Activated naive CD4-positive, alpha-beta T cell treated with anti-CD3 and anti-CD28 coated beads, Interleukin-2, amount 10 ng/mL, durations not matched to agents 7 days and 5 days (primary cell): ENCODE results near the gene COX6A1.

ENCODE experiments used
- CTCF ChIA-PET: fragments of 350-600 bp; sonication (Branson Sonifier 250); formaldehyde crosslinking; loops from one replicate; lab custom pipeline; 2021; ENCODE audit warnings: antibody characterized with exemption; lab: Charles Lee
- DNase-seq: peaks from one replicate; pipeline ENCODE4 v3.0.0-alpha.2; 2020
- H3K27ac Mint-ChIP-seq: one replicate; pipeline ENCODE4 v1.8.0; 2021; ENCODE audit warnings: mild to moderate bottlenecking, moderate library complexity, mixed read lengths
- H3K27me3 Mint-ChIP-seq: one replicate; pipeline ENCODE4 v1.8.0; 2021; ENCODE audit warnings: mild to moderate bottlenecking, mixed read lengths
- H3K36me3 Mint-ChIP-seq: one replicate; pipeline ENCODE4 v1.8.0; 2021; ENCODE audit warnings: mixed read lengths
- H3K4me1 Mint-ChIP-seq: one replicate; pipeline ENCODE4 v1.8.0; 2021; ENCODE audit warnings: mixed read lengths
- H3K4me3 Mint-ChIP-seq: one replicate; pipeline ENCODE4 v1.8.0; 2021; ENCODE audit warnings: mild to moderate bottlenecking, moderate library complexity, mixed read lengths
- H3K9me3 Mint-ChIP-seq: one replicate; pipeline ENCODE4 v1.8.0; 2021; ENCODE audit warnings: mixed read lengths

COX6A1 gene

DNA sequence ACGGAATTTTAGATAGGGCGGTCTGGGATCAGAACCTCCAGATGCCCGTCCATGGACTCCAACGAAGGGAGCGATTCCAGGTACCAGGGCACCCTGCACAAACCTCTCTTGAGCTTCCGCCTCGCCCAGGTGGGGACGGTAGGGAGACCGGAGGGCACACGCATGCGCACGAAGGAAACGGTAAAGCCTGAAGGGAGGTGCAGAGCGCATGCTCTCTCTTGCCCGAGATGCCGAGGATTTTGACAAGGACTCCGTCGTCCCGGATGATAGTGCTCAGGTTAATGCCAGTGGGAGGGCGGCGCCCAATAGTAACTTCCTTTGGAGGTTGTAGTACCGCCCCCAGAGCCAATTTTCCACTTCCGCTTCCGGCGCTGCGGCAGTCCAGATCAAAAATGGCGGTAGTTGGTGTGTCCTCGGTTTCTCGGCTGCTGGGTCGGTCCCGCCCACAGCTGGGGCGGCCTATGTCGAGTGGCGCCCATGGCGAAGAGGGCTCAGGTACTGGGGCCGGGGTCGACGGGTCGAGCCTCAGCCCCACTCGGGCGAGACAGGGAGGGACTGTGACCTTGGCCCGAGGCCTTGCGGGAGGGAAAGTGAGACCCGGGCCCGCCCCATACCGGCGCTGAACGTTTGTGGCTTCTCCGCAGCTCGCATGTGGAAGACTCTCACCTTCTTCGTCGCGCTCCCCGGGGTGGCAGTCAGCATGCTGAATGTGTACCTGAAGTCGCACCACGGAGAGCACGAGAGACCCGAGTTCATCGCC is at the start of gene COX6A1:
Gene COX6A1 (plus strand): TSS at position 379 of the 760 bp plus-strand sequence. CDS start 14 bp downstream, at position 393.
- CTCF ChIA-PET: interaction anchor here (0.7 to 1.8 kb wide), 8 partner anchors 15 to 1753 kb away, joined by 3 to 7 read pairs (median 4); partner anchors contain the start of genes POP5 and SRSF9
- H3K4me1 Mint-ChIP-seq: peaks cover 34% of the 10 kb centered on the region
- DNase-seq: peak; percentile 99
- H3K27me3 Mint-ChIP-seq: peaks cover 6% of the 10 kb centered on the region
- peak within 1 kb of the TSS; percentile 92 for H3K27ac Mint-ChIP-seq
- H3K9me3 Mint-ChIP-seq: no peaks in the 10 kb centered on the region
- H3K4me3 Mint-ChIP-seq: peak within 1 kb of the TSS; percentile 84
- H3K36me3 Mint-ChIP-seq: peaks cover 18% of the 10 kb centered on the region

DNA sequence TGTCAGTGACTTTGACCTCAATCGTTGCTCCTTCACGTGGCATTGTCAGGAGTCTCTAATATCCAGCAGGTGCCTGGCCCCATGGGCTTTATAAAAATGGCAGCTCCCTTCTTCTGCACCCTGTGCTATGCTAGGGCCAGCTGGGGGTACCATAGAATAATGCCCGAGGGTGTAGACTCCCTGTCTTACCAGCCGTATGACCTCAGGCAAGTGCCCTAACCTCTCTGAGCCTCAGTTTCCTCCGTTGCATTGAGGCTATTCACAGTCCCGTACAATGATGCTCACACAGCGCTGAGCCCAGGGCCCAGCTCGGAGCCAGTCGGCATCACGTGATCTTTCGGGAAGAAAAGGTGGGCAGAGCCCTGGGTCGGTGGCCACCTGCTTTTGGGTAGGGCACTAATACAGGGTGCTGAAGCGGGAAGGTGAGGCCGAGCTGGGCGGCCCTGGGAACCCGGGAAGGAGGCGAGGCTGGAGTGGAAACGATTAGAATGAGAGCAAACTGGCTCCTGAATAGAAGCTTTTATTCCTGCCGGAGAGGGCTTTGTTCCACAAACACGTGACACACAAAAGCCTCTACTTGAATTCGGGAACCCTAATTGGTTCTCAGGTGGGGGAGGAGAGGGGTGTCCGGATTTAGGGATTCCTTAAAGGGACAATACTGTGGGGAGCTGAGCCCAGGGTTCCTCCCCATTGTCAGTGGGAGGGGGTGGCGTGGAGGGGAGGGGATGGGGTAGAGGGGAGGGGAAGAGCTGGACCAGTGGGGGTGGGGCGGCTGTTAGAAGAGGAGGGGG is 49.0 kb upstream of the COX6A1 start:
- peaks cover 64% of the 10 kb centered on the region for H3K27me3 Mint-ChIP-seq
- H3K4me1 Mint-ChIP-seq: peaks cover 3% of the 10 kb centered on the region

DNA sequence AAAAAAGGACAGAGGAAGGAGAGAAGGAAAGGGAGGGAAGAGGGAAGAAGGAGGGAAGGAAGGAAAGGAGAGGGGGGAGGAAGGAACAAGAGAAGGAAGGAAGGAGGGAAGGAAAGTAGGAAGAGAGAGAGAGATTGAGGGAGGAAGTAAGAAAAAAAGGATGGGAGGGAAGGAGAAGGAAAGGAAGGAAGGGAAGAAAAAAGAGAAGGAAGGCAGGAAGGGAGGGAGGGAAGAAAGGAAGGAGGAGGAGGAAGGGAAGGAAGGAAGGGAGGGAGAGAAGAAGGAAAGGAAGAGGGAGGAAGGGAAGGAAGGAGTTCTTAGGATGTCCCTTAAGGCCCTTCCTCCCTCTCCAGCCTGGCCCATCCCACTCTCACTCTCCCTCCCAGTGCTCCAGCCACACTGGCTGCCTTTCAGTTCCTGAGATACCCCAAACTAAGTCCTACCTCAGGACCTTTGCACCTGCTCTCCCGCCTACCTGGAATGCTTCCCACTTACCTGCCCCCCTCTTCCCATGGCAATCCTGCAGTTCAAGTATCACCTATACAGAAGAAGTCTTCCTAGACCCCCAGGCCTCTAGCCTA is 47.3 kb upstream of the COX6A1 start:
- Mint-ChIP-seq H3K9me3 (no peaks in the 10 kb centered on the region), H3K4me1 (peaks cover 5% of the 10 kb centered on the region), H3K27me3 (peaks cover 66% of the 10 kb centered on the region), H3K36me3 (no peaks in the 10 kb centered on the region), H3K4me3 (no peak overlapping the region), H3K27ac (no peak overlapping the region)
- CTCF ChIA-PET: no interaction called here
- DNase-seq: no peak

More for the DNA sequence above, 49.0 kb upstream of the COX6A1 start:
- H3K4me3 Mint-ChIP-seq: no peak overlapping the region
- CTCF ChIA-PET: no interaction called here
- no peaks in the 10 kb centered on the region for H3K9me3 Mint-ChIP-seq
- no peaks in the 10 kb centered on the region for H3K36me3 Mint-ChIP-seq
- DNase-seq: no peak
- no peak overlapping the region for H3K27ac Mint-ChIP-seq

- no peak overlapping the region for H3K4me3 Mint-ChIP-seq
- H3K27ac Mint-ChIP-seq: no peak overlapping the region
- no peak for DNase-seq
- no peaks in the 10 kb centered on the region for H3K36me3 Mint-ChIP-seq
- CTCF ChIA-PET: interaction anchor here (1.2 to 1.8 kb wide), 3 partner anchors 22 to 35 kb away, joined by 3 to 5 read pairs (median 4); no protein-coding TSS in a partner anchor
- peaks cover 2% of the 10 kb centered on the region for H3K4me1 Mint-ChIP-seq
- no peaks in the 10 kb centered on the region for H3K9me3 Mint-ChIP-seq
- peaks cover 58% of the 10 kb centered on the region for H3K27me3 Mint-ChIP-seq
These were observed 43.2 kb upstream of the COX6A1 start for GRCh38 chr12:120394483-120395367.

GRCh38 chr12:120397824-120398540 is 39.9 kb upstream of the COX6A1 start:
- Mint-ChIP-seq H3K4me3 (no peak overlapping the region), H3K27ac (no peak overlapping the region), H3K27me3 (peaks cover 52% of the 10 kb centered on the region), H3K4me1 (peaks cover 2% of the 10 kb centered on the region), H3K9me3 (no peaks in the 10 kb centered on the region), H3K36me3 (no peaks in the 10 kb centered on the region)
- CTCF ChIA-PET: no interaction called here
- DNase-seq: no peak

DNA sequence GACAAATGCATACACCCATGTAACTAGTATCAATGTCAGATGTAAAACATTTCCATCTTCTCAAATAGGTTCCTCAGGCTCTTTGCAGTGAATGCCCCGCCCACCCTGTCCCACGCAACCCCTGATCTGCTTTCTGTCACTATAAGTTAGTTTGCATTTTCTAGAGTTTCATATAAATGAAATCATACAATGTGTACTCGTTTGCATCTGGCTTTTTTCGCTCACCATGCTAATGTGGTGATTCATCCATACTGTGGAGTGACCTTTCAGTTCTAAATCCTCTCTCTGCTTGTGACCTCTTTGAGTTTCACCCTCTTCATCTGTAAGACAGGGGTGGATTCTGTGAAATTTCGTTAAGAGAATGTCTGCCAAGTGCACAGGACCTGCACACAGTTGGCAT is 38.4 kb upstream of the COX6A1 start:
- Mint-ChIP-seq H3K36me3 (no peaks in the 10 kb centered on the region), H3K4me1 (peaks cover 5% of the 10 kb centered on the region), H3K27ac (no peak overlapping the region), H3K9me3 (peaks cover 5% of the 10 kb centered on the region), H3K4me3 (no peak overlapping the region), H3K27me3 (peaks cover 49% of the 10 kb centered on the region)
- CTCF ChIA-PET: interaction anchor here (1.1 kb wide), 1 partner anchor 32 kb away, joined by 3 read pairs; no protein-coding TSS in a partner anchor
- DNase-seq: no peak

- H3K27ac Mint-ChIP-seq: no peak overlapping the region
- peaks cover 30% of the 10 kb centered on the region for H3K27me3 Mint-ChIP-seq
- H3K4me3 Mint-ChIP-seq: no peak overlapping the region
- CTCF ChIA-PET: interaction anchor here (2.0 kb wide), 1 partner anchor 16 kb away, joined by 4 read pairs; no protein-coding TSS in a partner anchor
- DNase-seq: no peak
- no peaks in the 10 kb centered on the region for H3K36me3 Mint-ChIP-seq
- peaks cover 5% of the 10 kb centered on the region for H3K9me3 Mint-ChIP-seq
- peaks cover 3% of the 10 kb centered on the region for H3K4me1 Mint-ChIP-seq
These were observed 35.7 kb upstream of the COX6A1 start for GRCh38 chr12:120402217-120402616.

GRCh38 chr12:120403869-120404268 is 34.0 kb upstream of the COX6A1 start:
- DNase-seq: no peak
- Mint-ChIP-seq H3K4me1 (peaks cover 3% of the 10 kb centered on the region), H3K27ac (no peak overlapping the region), H3K27me3 (peaks cover 27% of the 10 kb centered on the region), H3K9me3 (peaks cover 5% of the 10 kb centered on the region), H3K4me3 (no peak overlapping the region), H3K36me3 (no peaks in the 10 kb centered on the region)
- CTCF ChIA-PET: interaction anchor here (1.5 kb wide), 1 partner anchor 37 kb away, joined by 3 read pairs; no protein-coding TSS in a partner anchor

DNA sequence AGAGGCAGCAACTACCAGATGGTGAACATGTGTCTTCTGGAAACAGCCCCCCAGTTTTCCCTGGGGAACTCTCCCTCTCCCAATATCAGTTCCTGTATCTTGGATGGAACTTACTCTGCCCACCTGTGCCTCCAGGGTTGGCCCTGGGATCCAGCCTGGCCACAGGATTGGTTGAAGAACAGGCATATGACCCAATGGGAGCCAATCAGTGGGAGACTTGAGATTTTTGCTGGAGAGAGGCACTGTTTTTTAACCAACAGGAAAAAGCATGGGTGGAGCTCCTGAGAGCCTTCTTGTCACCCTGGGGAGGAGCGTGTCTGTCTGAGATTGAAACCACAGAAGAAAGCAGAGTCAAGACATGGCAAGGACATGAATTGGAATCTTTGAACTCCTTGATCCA is 33.6 kb upstream of the COX6A1 start:
- H3K4me3 Mint-ChIP-seq: no peak overlapping the region
- CTCF ChIA-PET: interaction anchor here (1.5 kb wide), 1 partner anchor 38 kb away, joined by 3 read pairs; no protein-coding TSS in a partner anchor
- H3K4me1 Mint-ChIP-seq: peaks cover 3% of the 10 kb centered on the region

GRCh38 chr12:120406069-120406468 is 31.8 kb upstream of the COX6A1 start:
- H3K36me3 Mint-ChIP-seq: no peaks in the 10 kb centered on the region
- peaks cover 3% of the 10 kb centered on the region for H3K4me1 Mint-ChIP-seq
- CTCF ChIA-PET: no interaction called here
- DNase-seq: no peak
- peaks cover 25% of the 10 kb centered on the region for H3K27me3 Mint-ChIP-seq
- peaks cover 5% of the 10 kb centered on the region for H3K9me3 Mint-ChIP-seq
- H3K27ac Mint-ChIP-seq: no peak overlapping the region
- H3K4me3 Mint-ChIP-seq: no peak overlapping the region

More for the DNA sequence above, 33.6 kb upstream of the COX6A1 start:
- peak; percentile 25 for DNase-seq
- no peak overlapping the region for H3K27ac Mint-ChIP-seq
- peaks cover 25% of the 10 kb centered on the region for H3K27me3 Mint-ChIP-seq
- peaks cover 5% of the 10 kb centered on the region for H3K9me3 Mint-ChIP-seq
- no peaks in the 10 kb centered on the region for H3K36me3 Mint-ChIP-seq

GRCh38 chr12:120406553-120406952 is 31.4 kb upstream of the COX6A1 start:
- Mint-ChIP-seq H3K9me3 (peaks cover 5% of the 10 kb centered on the region), H3K27ac (no peak overlapping the region), H3K27me3 (peaks cover 25% of the 10 kb centered on the region), H3K36me3 (no peaks in the 10 kb centered on the region), H3K4me1 (peaks cover 3% of the 10 kb centered on the region), H3K4me3 (no peak overlapping the region)
- CTCF ChIA-PET: no interaction called here
- no peak for DNase-seq

DNA sequence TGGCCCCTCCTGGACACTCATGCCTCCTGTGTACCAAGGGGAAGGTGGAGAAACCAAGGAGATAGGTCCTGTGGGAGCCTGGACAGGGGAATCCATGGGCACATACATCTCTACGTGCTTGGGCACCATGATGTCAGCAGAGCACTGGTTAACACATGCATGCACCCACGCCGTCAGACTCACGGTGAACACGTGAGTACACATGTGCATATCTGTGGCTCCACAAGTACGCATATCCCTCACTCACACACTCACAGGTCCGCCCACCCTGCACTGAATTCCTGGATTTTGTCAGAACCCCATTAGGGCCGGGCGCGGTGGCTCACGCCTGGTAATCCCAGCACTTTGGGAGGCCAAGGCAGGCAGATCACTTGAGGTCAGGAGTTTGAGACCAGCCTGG is 29.1 kb upstream of the COX6A1 start:
- DNase-seq: no peak
- CTCF ChIA-PET: no interaction called here
- H3K27ac Mint-ChIP-seq: no peak overlapping the region
- H3K36me3 Mint-ChIP-seq: no peaks in the 10 kb centered on the region
- H3K4me1 Mint-ChIP-seq: peaks cover 3% of the 10 kb centered on the region
- H3K4me3 Mint-ChIP-seq: no peak overlapping the region
- H3K27me3 Mint-ChIP-seq: peaks cover 9% of the 10 kb centered on the region
- peaks cover 5% of the 10 kb centered on the region for H3K9me3 Mint-ChIP-seq

DNA sequence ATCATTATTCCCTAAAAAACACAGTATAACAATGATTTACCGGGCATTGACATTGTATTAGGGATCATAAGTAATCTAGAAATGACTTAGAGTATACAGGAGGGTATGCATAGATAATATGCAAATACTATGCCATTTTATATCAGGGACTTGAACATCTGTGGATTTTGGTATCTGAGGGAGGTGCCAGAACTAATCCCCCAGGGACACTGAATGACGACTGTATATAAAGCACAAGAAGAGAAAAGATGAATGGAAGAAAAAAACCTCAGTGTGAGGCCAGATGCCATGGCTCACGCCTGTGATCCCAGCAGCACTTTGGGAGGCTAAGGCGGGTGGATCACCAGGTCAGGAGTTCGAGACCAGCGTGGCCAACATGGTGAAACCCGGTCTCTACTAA is 25.5 kb upstream of the COX6A1 start:
- DNase-seq: no peak
- peaks cover 11% of the 10 kb centered on the region for H3K27me3 Mint-ChIP-seq
- CTCF ChIA-PET: no interaction called here
- no peak overlapping the region for H3K4me3 Mint-ChIP-seq
- no peaks in the 10 kb centered on the region for H3K4me1 Mint-ChIP-seq
- no peak overlapping the region for H3K27ac Mint-ChIP-seq
- H3K9me3 Mint-ChIP-seq: no peaks in the 10 kb centered on the region
- H3K36me3 Mint-ChIP-seq: no peaks in the 10 kb centered on the region
